Right forelimb (tissue), 1 donor: ENCODE results near the gene RYR2.
"Not testable (repeated sequence)": the region's sequence is repeated elsewhere in the genome, so short reads cannot be mapped to it uniquely, and the experiment has no call there.

Source experiments
- DNase-seq: peaks from one replicate; pipeline ENCODE4 v3.0.0-alpha.2; 2018

RYR2 gene

DNA sequence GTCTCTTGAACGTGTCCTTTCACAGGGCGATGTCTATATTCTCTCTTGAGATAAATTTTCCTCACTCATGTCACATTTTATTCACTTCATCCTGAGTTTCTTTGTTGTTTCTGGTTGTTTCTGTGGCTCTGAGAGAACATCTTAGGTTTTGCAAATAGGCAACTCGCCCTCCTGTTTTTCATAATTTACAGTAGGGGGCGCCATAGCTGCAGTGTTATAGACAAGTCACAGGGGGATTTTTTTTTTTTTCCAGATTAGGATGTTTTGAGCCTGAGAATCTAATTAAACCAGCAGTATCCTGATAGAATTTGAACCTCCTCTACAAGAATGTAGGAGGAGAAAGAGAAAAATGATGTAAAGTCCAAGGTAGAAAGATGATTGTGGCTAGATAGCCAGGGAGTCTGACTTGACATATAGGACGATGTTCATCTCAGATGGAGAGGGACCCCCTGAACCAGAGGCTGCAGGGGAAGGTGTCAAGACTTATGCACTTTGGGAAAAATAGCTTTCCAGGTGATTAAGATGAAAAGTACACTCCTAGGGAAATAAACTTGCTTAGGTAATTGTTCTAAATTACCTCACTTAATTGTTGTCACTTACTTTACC lies 772.4 kb downstream of the RYR2 start:
- DNase-seq: no peak

- DNase-seq: no peak
Measured at GRCh38 chr1:237817277-237817676, 775.3 kb downstream of the RYR2 start.

DNA sequence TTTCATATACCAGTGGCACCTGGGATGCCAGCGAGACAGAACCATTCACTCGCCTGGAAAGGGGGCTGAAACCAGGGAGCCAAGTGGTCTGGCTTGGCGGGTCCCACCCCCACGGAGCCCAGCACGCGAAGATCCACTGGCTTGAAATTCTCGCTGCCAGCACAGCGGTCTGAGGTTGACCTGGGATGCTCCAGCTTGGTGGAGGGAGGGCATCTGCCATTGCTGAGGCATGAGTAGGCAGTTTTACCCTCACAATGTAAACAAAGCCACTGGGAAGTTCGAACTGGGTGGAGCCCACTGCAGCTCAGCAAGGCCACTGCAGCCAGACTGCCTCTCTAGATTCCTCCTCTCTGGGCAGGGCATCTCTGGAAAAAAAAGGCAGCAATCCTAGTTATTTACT lies 778.6 kb downstream of the RYR2 start:
- DNase-seq: not testable (repeated sequence)

GRCh38 chr1:237832858-237833257 lies 790.9 kb downstream of the RYR2 start:
- no peak for DNase-seq

DNA sequence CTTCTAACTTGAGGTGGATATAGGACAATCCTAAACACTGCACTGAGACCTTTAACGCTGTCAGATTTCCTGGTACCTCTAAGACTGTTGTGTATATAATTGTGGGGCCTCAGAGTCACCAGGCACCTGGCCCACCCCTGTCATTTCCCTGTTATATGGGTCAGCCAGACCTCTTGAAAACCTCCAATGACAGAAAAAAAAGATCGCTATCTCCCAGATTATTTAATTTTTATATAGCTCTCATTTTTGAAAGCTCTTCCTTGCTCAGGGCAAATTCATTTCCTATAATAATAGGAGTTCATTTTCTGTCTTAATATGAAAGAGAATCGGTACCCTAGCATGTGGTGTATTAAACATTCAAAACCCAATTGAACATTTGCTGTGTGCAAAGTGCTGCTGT lies 792.1 kb downstream of the RYR2 start:
- no peak for DNase-seq

- no peak for DNase-seq
Measured at GRCh38 chr1:237834461-237834860, 792.5 kb downstream of the RYR2 start.

DNA sequence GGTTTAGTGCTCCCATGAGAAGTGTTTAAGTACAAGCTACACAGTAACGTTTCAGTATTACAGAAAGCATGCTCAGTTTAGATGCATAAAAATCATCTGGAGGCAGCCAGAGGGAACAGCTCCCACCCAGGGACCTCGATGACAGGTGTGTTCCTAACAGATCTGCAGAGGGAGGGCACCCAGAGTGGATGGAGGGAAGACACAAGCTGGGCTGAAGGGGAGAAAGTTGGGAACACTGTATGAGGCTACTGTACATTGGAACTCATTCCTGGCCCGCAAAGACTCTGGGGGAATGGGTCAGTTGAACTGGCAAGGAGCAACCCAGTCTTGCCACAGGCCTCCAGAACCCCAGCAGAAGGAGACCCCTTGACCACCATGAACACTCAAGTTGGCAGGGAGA lies 796.3 kb downstream of the RYR2 start:
- no peak for DNase-seq

- no peak for DNase-seq
Measured at GRCh38 chr1:237838904-237839534, 797.0 kb downstream of the RYR2 start.

- no peak for DNase-seq
Measured at GRCh38 chr1:237841485-237841884, 799.5 kb downstream of the RYR2 start.

GRCh38 chr1:237843516-237843915 lies 801.5 kb downstream of the RYR2 start:
- DNase-seq: not testable (repeated sequence)

DNA sequence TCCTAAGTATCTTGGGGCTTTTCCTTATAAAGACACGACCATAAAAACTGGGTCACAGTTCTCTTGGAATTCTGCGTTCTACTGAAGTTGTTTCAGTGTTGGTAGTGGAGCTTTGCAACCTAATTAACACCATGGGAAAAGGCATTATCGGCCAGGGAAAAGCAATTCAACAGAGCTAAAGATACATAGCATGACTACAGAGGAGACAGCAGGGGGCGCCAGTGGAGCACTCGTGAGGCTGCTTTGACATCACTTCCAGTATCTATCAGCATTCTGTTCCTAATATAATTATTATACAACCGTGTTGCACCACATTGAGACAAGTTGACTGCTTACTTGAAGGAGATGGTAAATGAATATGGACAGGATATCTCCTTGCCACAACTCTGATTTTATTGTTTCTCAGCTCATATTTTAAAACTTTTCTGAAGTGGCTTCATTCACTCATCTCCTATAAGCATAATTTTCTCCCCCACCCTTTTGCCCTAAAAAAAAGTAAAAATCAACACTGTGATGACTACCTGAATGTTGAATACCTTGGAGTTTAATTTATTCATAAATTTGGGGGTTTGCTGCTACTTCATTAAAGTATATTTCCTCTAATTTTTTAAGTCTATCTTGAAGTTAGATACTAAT lies 809.3 kb downstream of the RYR2 start:
- DNase-seq: no peak

DNA sequence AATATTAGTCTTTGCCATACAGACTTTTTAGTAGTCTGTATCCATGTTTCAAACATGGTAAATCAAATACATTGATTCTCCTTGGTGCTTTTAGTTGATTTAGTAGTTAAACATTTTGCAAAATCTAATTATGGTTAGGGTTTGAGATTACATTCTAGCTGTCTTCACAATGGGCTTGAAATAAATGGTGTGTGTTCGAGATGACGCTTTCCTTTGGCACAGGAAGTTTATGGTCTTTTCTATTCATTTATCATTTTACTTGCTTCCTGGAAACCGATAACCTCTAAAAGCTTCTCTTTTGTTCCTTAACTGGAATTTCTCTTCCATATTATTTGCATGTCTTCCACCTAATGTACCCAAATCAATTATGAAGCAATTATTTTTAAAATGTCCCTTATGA lies 810.4 kb downstream of the RYR2 start:
- no peak for DNase-seq

- no peak for DNase-seq
Measured at GRCh38 chr1:237857455-237857854, 815.5 kb downstream of the RYR2 start.

GRCh38 chr1:237858992-237859391 lies 817.0 kb downstream of the RYR2 start:
- no peak for DNase-seq

GRCh38 chr1:237861944-237862343 lies 820.0 kb downstream of the RYR2 start:
- no peak for DNase-seq

DNA sequence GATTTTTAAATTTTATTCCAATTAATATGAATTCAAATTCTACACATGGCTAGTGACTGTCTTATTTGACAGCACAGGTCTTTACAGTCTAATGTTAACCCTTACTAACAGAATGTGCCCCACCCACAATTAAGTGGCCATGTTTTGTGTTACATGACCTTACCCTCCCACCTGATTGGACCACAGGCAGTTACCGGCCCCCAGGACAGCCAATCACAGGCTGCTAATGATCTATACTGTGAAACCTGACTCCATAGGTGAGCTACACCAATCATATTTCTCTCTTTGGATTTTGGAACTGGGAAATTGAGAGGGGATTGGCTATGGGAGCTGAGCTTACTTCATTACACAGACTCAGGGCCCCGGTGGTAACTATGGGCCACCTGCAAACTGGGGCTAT lies 821.2 kb downstream of the RYR2 start:
- no peak for DNase-seq

- peak; percentile 79 for DNase-seq
Measured at GRCh38 chr1:237864338-237865244, 822.6 kb downstream of the RYR2 start.

- no peak for DNase-seq
Measured at GRCh38 chr1:237867380-237867888, 825.5 kb downstream of the RYR2 start.

- DNase-seq: no peak
Measured at GRCh38 chr1:237868817-237869600, 827.0 kb downstream of the RYR2 start.

DNA sequence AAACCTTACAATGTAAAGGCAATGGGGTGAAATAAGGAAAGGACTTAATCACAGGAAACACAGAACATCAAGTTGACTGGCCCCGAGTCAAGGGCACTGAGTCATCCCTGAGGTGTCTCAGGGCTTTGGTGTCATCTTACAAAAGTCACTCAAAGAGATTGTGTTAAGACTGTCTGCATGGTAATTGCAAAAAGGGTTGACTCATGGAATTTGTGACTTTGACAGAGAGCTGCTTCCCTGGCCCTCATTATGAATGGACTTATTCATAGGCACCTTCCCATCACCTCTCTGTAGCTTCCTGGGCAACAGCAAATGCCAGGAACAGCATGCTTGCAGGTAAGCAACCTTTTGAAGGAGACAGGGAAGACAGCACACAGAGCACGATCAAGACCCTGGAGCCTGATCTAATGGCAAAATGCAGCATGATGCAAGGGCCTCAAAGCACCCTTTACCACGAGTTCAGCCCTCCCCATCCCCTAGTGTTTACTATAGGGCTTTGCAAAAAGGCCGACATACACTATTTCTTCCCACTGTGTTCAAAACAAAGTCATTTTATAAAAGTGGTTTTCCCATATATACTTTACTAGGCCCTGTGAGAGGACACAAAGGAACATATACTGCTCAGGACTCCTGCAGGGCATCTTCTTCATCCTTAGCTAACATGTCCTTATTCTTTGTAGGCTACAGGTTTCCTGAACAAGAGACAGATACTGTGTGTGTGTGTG lies 831.7 kb downstream of the RYR2 start:
- DNase-seq: no peak

- no peak for DNase-seq
Measured at GRCh38 chr1:237875291-237875690, 833.3 kb downstream of the RYR2 start.

- no peak for DNase-seq
Measured at GRCh38 chr1:237877631-237878030, 835.6 kb downstream of the RYR2 start.
